ENCODE data around the gene SLC15A1. TPM values are rescaled to one million over a fixed set of nuclear protein-coding genes. Genes with fewer than 3 reads are reported as not detected.
"Not testable (repeated sequence)": the region's sequence is repeated elsewhere in the genome, so short reads cannot be mapped to it uniquely, and the experiment has no call there.

The SLC15A1 gene
- total and polyA plus RNA-seq, 2 experiments from 2014 or later, result not detected

DNA sequence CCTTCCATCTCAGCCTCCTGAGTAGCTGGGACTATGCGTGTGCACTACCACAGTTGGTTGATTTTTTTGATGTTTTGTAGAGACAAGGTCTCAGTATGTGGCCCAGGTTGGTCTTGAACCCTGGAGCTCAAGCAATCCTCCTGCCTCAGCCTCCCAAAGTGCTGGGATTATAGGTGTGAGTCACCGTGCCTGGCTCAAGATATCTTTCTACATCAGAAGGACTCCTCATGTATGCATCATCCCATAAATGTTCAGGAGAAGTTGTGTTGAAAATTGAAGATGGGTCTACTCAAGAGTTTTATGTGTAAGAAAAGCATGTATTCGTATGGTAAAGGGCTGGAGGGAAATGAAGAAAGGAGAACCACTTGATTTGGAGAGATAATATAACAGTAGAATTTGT, 103.8 kb downstream of the SLC15A1 start:
- no peak overlapping the region for H3K4me3 ChIP-seq
- H3K36me3 ChIP-seq, result no peaks in the 10 kb centered on the region
- peaks cover 3% of the 10 kb centered on the region for H3K4me1 ChIP-seq (ENCODE audit: low read depth)
- no peaks in the 10 kb centered on the region for H3K9me3 ChIP-seq (ENCODE audit: low read depth)
- H3K27me3 ChIP-seq, result no peaks in the 10 kb centered on the region
- H3K27ac ChIP-seq, result no peak overlapping the region
- no peak for DNase-seq (ENCODE audit: low read depth in 1 of 2, low spot score in 1 of 2)
- TF ChIP-seq CTCF (IDR thresholded peaks at IDR 0.05; ENCODE audit: low read depth, low read length), result no peak

GRCh38 chr13:98648141-98648540, 104.3 kb downstream of the SLC15A1 start:
- DNase-seq (ENCODE audit: low read depth in 1 of 2, low spot score in 1 of 2), result no peak
- peaks cover 1% of the 10 kb centered on the region for H3K4me1 ChIP-seq (ENCODE audit: low read depth)
- no peak for TF ChIP-seq CTCF (IDR thresholded peaks at IDR 0.05; ENCODE audit: low read depth, low read length)
- no peak overlapping the region for H3K4me3 ChIP-seq
- no peak overlapping the region for H3K27ac ChIP-seq
- H3K27me3 ChIP-seq, result no peaks in the 10 kb centered on the region
- no peaks in the 10 kb centered on the region for H3K36me3 ChIP-seq
- H3K9me3 ChIP-seq (ENCODE audit: low read depth), result no peaks in the 10 kb centered on the region

GRCh38 chr13:98647121-98647520, 105.4 kb downstream of the SLC15A1 start:
- no peaks in the 10 kb centered on the region for H3K36me3 ChIP-seq
- TF ChIP-seq CTCF (IDR thresholded peaks at IDR 0.05; ENCODE audit: low read depth, low read length), result no peak
- no peaks in the 10 kb centered on the region for H3K9me3 ChIP-seq (ENCODE audit: low read depth)
- DNase-seq (ENCODE audit: low read depth in 1 of 2, low spot score in 1 of 2), result no peak
- H3K4me1 ChIP-seq (ENCODE audit: low read depth), result no peaks in the 10 kb centered on the region
- no peak overlapping the region for H3K27ac ChIP-seq
- H3K4me3 ChIP-seq, result no peak overlapping the region
- no peaks in the 10 kb centered on the region for H3K27me3 ChIP-seq

DNA sequence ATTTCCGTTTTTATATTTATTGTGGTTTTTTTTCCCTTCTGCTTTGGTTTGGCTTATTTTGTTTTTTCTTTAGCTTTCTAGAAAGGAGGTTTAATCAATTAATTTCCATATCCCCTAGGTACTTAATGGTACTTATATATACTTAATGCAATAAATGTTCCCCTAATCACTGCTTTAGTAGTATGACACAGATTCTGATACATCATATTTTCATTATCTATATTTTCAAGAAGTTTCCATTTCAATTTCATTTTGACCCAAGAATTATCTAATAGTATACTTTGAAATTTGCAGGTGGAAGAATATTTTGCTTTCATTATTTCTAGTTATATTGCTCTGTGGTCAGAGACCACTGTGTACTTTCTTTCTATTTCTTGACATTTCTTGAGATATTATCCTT, 109.0 kb downstream of the SLC15A1 start:
- Histone ChIP-seq H3K27ac (no peak overlapping the region), H3K27me3 (no peaks in the 10 kb centered on the region), H3K9me3 (ENCODE audit: low read depth) (no peaks in the 10 kb centered on the region), H3K4me1 (ENCODE audit: low read depth) (no peaks in the 10 kb centered on the region), H3K36me3 (no peaks in the 10 kb centered on the region), H3K4me3 (no peak overlapping the region)
- DNase-seq (ENCODE audit: low read depth in 1 of 2, low spot score in 1 of 2), result no peak
- no peak for TF ChIP-seq CTCF (IDR thresholded peaks at IDR 0.05; ENCODE audit: low read depth, low read length)

GRCh38 chr13:98641075-98641474, 111.4 kb downstream of the SLC15A1 start:
- Histone ChIP-seq H3K27me3 (no peaks in the 10 kb centered on the region), H3K9me3 (ENCODE audit: low read depth) (no peaks in the 10 kb centered on the region), H3K4me3 (no peak overlapping the region), H3K36me3 (no peaks in the 10 kb centered on the region), H3K4me1 (ENCODE audit: low read depth) (no peaks in the 10 kb centered on the region), H3K27ac (no peak overlapping the region)
- no peak for DNase-seq (ENCODE audit: low read depth in 1 of 2, low spot score in 1 of 2)
- TF ChIP-seq CTCF (IDR thresholded peaks at IDR 0.05; ENCODE audit: low read depth, low read length), result no peak

- not testable (repeated sequence) for H3K27ac ChIP-seq; H3K4me3 ChIP-seq; H3K27me3 ChIP-seq; DNase-seq (ENCODE audit: low read depth in 1 of 2, low spot score in 1 of 2); H3K36me3 ChIP-seq; H3K9me3 ChIP-seq (ENCODE audit: low read depth); H3K4me1 ChIP-seq (ENCODE audit: low read depth)
These were observed 112.7 kb downstream of the SLC15A1 start for GRCh38 chr13:98639785-98640184.

- H3K27me3 ChIP-seq; H3K4me1 ChIP-seq (ENCODE audit: low read depth); H3K4me3 ChIP-seq; DNase-seq (ENCODE audit: low read depth in 1 of 2, low spot score in 1 of 2); H3K27ac ChIP-seq; H3K36me3 ChIP-seq; H3K9me3 ChIP-seq (ENCODE audit: low read depth): not testable (repeated sequence)
These were observed 114.1 kb downstream of the SLC15A1 start for GRCh38 chr13:98638352-98638751.

All from cardiac muscle cell (in vitro differentiated cells and primary cell).